GM18511 (cell line): ENCODE results near the gene PLEKHH1.
A peak's percentile ranks its signal among the peaks of the same experiment; 100 is the strongest.
"Not testable (repeated sequence)": the region's sequence is repeated elsewhere in the genome, so short reads cannot be mapped to it uniquely, and the experiment has no call there.

ENCODE experiments used
- ATAC-seq: cut with Tn5 transposase; IDR thresholded peaks from one replicate; pipeline ENCODE4 v1.9.1; 2021; ENCODE audit warnings: mild to moderate bottlenecking, moderate library complexity; ENCODE audit not compliant: unreplicated experiment

Gene PLEKHH1

DNA sequence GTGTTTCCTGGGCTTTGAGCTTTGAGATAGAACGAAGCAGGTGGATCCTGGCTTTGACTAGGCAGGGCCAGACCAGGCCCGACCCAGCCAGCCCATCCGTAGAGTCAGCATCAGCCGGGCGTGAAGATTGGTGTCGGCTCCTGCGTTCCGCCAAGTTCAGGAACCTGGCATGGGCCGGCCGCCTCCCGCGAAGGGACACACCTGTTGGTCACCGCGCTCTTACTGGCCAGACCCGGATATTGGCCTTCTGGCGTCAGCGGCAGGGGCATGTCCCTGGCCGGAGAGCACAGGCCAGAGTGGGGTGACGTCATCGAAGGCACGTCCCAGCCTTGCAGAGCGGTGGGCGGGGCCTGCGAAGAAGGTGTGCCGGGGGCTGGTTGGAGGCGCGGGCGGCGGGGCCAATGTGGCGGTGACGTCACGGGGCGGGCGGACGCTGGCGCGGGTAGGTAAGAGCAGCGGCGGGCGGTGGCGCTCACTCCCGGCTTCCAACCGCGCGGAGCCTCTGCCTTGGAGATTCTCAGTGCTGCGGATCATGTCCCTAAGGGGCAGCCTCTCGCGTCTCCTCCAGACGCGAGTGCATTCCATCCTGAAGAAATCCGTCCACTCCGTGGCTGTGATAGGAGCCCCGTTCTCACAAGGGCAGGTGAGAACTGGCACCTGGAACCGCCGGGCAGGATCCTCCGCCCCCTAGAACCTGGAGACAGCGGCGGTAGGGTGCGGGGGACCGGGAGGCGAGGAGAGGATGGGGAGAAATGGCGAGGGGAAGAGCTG, 86.5 kb downstream of the PLEKHH1 start, which contains the start of gene ARG2:
Gene ARG2, plus strand, starts transcription at position 475 of the 771 bp plus-strand sequence. Its CDS starts 58 bp downstream, at position 533.
- ATAC-seq: peak; percentile 94

GRCh38 chr14:67620217-67620785, 87.2 kb downstream of the PLEKHH1 start:
- ATAC-seq: no peak

DNA sequence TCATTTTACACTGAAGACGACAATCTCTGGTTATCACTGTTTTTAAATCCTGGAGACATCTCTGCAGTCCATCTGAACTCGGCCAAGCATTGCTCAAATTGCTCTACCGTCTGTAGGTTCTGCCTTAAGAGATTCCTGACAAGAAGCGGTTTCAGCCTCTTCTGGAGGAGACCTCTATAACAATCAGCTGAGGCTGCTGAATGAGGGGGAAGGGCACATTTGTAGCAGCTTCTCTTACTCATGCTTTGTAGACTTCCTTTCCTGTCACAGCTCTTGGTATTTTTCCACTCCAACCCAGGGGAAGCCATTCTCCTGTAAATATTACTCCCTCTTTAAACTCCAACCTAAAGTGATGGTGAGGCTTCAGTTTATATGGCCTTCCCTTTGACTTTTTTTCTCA, 89.6 kb downstream of the PLEKHH1 start:
- no peak for ATAC-seq

DNA sequence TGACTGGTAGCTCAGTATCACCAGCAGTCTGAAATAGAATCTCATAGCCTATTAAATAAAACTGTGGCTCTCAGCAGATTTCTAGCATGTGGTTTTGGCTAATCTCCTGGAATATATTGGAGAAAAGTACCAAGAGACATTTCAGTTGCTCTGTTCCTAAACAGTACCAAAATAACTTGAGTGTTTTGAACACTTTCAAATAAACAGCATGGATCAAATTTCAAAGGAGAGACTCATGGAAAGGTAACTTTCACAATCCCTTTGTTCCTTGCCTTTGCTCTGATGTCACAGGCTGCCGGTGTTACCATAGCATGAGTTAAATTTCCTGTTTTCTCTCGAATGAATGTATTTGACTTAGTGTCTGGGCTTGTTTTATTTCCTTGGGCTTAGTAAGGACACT, 90.0 kb downstream of the PLEKHH1 start:
- ATAC-seq: no peak

DNA sequence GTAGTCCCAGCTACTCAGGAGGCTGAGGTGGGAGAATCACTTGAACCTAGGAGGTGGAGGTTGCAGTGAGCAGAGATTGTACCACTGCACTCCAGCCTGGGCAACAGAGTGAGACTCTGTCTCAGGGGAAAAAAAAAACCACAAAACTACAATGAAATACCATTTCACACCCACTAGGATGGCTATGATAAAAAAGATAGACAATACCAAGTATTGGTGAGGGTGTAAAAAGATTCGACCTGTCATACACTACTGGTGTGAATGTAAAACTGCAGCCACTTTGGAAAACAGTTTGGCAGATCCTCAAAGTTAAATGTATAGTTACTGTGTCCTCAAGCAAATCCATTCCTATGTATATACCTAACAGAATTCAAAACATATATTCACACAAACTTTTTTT, 93.0 kb downstream of the PLEKHH1 start:
- not testable (repeated sequence) for ATAC-seq

DNA sequence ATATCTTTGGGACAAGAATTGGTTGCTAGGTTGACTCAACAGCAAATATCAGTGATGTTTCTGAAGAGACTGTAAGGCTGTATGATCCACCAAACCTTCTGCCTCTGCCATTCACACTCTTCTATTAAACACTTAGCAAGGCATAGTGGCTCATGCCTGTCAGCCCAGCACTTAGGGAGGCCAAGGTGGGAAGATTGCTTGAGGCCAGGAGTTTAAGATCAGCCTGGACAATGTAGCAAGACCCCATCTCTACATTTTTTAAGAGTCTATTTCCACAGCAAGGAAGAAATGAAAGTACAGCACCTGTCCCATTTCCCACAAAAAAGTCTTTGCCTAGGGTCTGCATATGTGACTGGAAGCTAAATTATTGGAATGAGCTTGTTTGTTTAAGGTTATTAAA, 94.4 kb downstream of the PLEKHH1 start:
- ATAC-seq: no peak

- ATAC-seq: no peak
These were observed 97.1 kb downstream of the PLEKHH1 start for GRCh38 chr14:67630186-67630585.

DNA sequence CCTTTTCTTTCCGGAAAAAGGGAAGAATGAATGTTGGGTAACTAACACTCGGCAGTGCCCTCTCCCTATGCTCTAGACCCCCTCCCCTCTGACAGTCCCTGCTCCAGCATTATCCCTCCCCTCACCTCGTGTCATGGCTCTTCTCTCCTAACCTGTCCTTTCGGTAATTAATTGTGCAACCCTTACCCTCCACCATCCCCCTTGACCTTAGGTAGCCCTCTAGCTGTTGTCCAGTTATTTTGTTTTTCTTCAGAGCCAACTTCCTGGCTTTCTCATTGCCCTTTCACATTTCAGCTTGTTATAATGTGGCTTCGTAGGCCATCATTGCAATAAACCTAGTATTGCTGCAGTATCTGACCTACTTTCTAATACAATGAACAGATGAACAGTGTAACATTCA, 97.8 kb downstream of the PLEKHH1 start:
- ATAC-seq: no peak

GRCh38 chr14:67633451-67634147, 100.5 kb downstream of the PLEKHH1 start:
- no peak for ATAC-seq

DNA sequence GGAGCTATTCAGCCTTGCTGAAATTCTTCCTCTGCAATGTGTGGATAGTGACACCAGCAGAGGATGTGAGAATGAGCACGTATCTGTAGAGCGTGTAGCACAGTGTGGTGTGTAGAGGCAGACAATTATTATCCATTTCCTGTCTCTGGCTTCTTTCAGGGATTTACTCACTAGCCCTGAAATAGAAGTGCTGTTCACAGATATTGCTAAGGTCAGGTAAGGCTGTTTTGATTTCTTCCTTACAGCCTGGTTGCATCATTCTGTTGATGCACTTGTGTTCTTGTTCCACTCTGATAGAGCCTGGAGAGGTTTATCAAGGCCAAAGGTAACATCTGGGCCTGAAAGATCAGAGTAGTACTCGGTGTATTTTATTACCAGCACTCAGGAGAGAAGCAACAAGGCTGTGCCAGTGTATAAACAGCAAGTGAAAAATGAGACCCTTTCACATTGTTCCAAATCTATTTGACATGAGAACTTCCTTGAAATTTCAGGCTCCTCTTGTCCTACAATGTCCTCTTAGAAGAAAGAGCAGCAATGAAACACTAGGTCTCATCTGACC, 103.3 kb downstream of the PLEKHH1 start:
- peak; percentile 85 for ATAC-seq

GRCh38 chr14:67638642-67639041, 105.6 kb downstream of the PLEKHH1 start:
- no peak for ATAC-seq
